NCI-H345 treated with DMSO at 0.1 percent for 48 hours (cell line): Measurements from ENCODE around the gene ELMOD1.
"Not testable (repeated sequence)": the region's sequence is repeated elsewhere in the genome, so short reads cannot be mapped to it uniquely, and the experiment has no call there.

Experiments used
- DNase-seq: peaks from one replicate; lab custom pipeline; 2025; ENCODE audit not compliant: unreplicated experiment; lab: John Stamatoyannopoulos, UW

ELMOD1 gene

GRCh38 chr11:107590460-107591377 lies at the start of gene ELMOD1:
ELMOD1 (plus strand) TSS chr11:107591147; CDS start chr11:107618190, 27,043 bp downstream.
- DNase-seq = no peak

DNA sequence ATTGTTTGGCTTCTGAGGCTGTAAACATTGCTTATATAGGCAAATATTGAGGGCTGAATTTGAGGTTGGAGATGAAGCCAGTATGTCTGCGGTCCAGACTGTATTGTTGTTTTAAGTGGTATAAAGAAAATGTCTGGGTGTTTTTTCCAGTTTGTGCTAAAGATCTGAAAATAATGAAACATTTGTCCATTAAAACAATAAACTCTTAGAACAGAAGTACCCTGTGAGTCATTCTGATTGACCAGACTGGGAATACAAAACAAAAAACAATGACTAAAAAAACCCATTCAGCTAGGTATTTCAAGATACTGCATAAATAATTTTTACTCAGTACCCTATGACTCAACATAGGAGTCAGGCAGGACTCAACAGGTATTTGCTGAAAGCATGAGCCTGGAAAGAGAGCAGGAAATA lies 45.8 kb upstream of the ELMOD1 start:
- no peak for DNase-seq

DNA sequence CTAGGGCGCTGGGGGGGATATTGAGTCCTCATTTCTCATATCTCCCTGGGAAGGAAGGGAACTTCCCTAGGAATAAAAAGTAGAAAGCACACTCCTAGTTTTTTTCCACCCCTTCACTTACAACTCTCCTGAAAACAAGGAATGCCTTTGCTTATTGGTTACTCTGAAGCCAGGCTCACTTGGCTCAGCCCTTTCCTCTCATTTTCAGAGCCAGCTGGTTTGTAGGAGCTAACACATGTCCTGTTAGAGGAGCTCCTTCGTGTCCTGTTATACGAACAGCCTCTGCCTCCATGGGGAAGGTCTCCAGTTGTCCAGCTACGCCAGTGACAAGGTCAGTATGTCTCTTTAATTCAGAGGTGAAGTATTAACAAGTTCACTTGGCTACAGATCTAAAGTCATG lies 43.0 kb upstream of the ELMOD1 start:
- no peak for DNase-seq

DNA sequence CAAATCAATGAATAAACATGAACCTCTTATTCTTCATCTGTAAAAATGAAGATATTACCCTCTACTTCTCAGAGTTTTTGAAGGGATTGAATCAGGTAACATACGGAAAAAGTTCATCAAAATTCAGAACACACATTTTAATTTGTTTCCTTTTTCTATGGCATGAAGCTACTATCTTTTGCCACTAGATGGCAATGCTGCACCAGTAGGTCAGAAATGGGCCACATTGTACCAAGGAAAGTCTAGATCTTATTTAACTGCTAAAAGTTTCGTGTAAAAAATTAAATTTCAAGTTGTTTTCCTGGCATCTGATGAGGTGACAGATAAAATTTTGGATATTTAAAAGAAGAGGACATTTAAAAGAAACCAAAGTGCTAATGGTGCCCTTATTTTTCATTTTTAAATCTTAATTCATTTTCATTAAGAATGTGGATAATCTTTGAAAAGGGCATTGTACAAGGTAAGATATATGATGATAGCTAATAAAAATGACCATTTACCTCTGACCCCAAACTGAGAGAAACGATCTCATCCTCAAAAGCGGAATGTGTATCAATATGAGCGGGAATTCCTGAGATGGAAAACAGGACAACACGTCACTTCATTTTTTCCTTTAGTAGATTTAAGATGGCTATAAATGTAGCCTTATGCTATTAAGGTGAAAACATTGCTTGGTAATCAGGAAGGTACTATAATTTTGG lies 41.5 kb upstream of the ELMOD1 start:
- DNase-seq = peak; percentile 20

DNA sequence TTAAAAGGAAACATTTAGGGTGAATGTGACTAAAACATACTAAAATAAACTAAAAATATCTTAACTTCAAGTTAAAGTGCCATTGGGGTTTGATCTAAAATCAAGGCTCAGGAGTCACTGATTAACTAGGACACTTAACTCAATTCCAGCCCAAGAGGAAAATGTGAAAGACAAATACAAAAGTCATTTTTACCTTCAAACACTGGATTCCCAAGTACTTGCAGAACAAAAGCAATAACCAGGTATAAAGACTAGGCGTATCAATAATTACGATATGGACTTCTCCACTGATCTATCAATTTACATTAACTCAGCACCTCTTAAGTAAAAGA lies 41.0 kb upstream of the ELMOD1 start:
- DNase-seq = no peak

- DNase-seq = no peak
Measured at GRCh38 chr11:107550304-107550703, 40.6 kb upstream of the ELMOD1 start.

DNA sequence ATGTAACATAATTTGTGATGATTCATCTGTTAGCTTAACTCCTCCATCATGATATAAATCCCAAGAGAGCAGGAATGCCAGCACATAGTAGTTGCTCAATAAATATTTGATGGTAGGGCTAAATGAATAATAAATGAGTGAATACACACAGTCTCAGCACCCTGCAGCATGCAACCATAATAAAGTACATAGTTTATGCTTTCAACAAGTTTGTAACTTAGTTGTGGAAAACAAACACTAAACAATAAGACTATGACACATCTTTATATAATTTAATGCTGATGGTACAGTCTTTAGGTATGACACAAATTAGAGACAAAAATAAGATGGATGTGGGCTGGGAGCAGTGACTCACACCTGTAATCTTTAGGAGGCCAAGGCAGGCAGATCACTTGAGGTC lies 29.3 kb upstream of the ELMOD1 start:
- DNase-seq = no peak

GRCh38 chr11:107562647-107563208 lies 28.2 kb upstream of the ELMOD1 start:
- DNase-seq = no peak

- DNase-seq = no peak
Measured at GRCh38 chr11:107563702-107564101, 27.2 kb upstream of the ELMOD1 start.

DNA sequence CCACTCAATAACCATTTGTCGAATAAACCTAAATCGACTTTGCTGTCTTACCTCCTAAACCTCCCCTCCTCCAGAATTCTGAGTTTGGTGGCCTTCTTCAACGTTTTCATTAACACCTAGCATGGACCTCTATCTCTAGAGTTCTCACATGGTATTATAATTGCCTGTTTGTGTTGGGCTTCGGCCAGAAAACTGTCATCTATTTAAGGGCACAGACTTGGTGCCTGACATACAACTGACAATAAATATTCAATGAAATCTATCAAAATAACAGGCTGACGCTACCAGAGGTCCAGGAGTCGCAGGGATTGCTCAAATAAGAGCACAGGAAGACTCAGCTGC lies 26.1 kb upstream of the ELMOD1 start:
- DNase-seq = no peak

DNA sequence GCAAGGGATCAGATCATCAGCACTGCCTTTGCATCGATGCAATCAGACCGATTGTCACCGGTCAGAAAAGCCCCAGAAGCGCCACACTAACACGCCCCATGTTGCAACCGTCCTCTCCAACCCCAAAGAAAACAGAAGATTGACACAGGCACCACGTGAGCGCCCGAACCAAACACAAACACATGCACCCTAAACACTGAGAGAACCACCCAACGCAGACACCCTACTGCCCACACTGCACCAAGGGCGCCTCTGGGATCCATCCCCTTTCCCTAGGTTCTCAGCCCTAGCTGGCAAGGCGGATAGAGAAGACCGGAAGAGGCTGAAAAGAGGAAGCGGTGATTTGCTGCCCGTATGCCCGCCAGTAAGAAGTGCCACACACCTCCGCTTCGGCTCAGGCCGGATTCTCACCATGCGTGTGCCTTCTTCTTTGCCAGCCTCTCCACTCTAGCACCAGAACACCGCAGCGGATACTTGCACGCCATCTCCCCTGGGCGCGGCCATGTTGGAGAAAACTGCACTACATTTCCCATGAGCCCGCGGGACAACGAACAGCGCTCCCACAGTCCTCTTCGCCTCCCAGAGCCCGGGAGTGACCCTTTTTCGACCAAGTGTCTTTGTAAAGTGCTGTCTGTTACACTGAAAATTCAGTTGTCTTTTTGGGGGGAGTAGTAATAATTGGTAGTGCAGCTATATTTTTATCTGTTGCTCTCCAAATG lies 25.6 kb upstream of the ELMOD1 start, which contains the start of gene ALKBH8:
Gene ALKBH8 (minus strand): TSS at position 517 of the 719 bp plus-strand sequence. CDS start 4,842 bp downstream, outside the sequence.
- peak; percentile 61 for DNase-seq

DNA sequence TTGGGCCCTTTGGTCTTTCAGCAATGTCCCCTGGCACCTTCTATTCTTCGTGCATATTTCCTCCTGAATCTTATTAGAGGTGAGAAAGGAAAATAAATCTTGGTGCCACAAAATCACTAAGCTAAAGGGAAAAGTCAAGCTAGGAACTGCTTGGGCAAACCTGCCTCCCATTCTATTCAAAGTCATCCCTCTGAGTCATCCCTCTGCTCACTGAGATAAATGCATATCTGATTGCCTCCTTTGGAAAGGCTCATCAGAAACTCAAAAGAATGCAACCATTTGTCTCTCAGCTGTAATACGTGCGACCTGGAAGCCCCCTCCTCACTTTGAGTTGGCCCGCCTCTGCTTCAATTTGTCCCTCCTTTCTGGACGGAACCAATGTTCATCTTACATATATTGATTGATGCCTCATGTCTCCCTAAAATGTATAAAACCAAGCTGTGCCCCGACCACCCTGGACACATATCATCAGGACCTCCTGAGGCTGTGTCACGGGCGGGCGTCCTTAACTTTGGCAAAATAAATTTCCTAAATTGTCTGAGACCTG lies 24.9 kb upstream of the ELMOD1 start:
- not testable (repeated sequence) for DNase-seq

DNA sequence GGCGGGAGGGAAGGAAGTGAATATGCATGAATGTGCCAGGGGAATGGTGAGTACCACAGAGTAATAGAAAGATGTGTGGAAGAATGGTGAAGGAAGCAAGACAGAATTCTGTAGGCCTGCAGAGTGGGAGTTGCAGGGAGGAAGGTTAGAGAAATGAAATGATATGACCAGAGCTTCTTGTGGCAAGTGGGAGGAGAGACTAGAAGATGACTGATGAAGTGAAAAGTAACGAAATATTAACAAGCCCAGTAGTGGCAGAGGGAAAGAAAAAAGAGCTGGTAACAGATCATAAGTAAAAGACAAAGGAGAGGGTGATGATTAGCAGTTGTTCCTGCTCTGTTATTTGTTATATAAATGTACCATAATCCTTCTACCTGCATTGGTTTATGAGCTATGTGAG lies 24.4 kb upstream of the ELMOD1 start:
- DNase-seq = no peak

GRCh38 chr11:107567739-107568335 lies 23.1 kb upstream of the ELMOD1 start:
- no peak for DNase-seq

GRCh38 chr11:107570015-107570414 lies 20.9 kb upstream of the ELMOD1 start:
- DNase-seq = no peak

DNA sequence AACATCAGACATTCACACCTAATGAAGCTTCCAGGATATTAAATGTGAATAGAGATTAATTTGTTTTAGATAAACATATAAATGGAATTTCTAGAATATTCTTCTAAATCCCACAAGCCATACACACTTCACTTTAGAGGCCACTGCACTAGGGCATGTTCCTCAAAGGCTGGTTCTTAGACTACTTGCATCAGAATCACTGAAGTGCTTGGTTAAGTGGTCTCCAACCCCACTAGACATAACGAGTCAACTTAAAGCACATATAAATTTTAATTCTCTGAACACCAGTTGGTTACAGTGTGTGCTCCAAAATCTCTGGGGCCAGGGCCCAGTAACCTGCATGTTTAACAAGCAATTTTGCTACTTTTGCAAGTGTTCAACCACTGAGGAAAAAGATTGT lies 17.5 kb upstream of the ELMOD1 start:
- DNase-seq = no peak

DNA sequence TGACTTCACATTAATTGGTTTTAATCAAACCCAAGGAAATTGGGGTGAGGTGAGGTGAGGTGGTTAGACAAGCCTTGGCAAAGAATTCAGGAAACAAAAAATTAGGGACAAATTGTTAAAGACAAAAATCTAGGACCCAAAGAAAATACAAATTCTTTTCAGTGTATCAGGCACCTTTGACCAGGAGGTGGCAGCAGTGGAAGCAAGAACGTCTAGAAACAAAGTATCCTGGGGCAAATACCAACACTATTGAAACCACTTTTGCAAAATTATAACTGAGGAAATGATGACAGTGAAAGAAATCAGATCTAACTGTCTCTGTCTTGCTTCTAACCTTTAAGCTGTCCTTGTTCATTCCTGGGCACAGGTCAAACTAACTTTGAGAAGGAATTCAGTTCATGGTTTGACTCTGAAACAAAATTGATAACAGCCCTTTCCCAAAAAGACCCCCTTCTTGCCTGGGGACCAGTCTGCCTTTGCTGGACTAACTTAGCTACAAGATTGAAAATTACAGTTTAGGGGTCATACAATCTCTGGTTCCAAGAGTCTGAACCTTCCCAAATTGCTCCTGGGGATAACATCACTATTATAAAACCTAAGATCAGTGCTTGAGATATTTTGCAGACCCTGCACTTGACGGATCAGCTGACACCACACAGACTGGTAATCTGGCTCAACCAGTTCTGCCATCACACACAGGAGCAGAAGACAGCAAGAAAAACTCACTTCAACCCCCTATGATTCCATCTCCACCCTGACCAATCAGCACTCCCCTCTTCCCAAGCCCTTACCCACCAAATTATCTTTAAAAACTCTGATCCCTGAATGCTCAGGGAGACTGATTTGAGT lies 14.2 kb upstream of the ELMOD1 start:
- DNase-seq = not testable (repeated sequence)

DNA sequence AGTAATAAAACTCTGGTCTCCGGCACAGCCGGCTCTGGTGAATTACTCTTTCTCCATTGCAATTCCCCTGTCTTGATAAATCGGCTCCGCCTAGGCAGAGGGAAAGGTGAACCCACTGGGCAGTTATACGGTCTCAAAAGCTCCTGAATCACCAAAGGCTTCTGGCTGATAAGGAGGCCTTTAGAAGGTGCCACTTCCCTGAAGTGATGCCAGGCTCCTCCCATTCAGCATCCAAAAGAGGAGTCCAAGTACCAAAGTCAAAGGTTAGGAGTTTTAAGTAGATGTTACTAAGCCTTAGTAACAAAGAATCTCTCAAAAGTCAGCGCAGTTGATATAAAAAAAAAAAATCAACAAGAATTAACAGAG lies 13.6 kb upstream of the ELMOD1 start:
- no peak for DNase-seq

DNA sequence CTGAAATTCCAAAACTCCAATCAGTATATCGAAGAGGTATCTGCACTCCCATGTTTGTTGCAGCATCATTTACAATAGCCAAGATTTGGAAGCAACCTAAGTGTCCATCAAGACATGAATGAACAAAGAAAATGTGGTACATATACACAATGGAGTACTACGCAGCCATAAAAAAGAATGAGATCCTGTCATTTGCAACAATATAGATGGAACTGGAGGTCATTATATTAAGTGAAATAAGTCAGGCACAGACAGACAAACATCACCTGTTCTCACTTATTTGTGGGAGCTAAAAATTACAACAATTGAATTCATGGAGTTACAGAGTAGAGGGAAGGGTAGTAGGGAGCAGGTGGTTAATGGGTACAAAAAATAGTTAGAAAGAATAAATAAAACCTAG lies 11.8 kb upstream of the ELMOD1 start:
- DNase-seq = not testable (repeated sequence)

- no peak for DNase-seq
Measured at GRCh38 chr11:107581147-107581546, 9.8 kb upstream of the ELMOD1 start.
